Activated CD4-positive, alpha-beta T cell treated with anti-CD3 and anti-CD28 coated beads, Interleukin-2, amount 10 ng/mL, durations not matched to agents 24 days and 14 days (primary cell): Measurements from ENCODE around the gene CNTNAP5. TPM values are rescaled to one million over a fixed set of nuclear protein-coding genes. Genes with fewer than 3 reads are reported as not detected.

Experiments
- DNase-seq: peaks from one replicate; pipeline ENCODE4 v3.0.0; 2022
- H3K27ac Mint-ChIP-seq: one replicate; pipeline ENCODE4 v1.8.0; 2022; ENCODE audit warnings: mild to moderate bottlenecking, mixed read lengths
- H3K27me3 Mint-ChIP-seq: one replicate; pipeline ENCODE4 v1.8.0; 2022; ENCODE audit warnings: mixed read lengths
- H3K36me3 Mint-ChIP-seq: one replicate; pipeline ENCODE4 v1.8.0; 2022; ENCODE audit warnings: low read depth, mild to moderate bottlenecking, mixed read lengths
- H3K4me1 Mint-ChIP-seq: one replicate; pipeline ENCODE4 v1.8.0; 2021; ENCODE audit warnings: mixed read lengths
- H3K4me3 Mint-ChIP-seq: one replicate; pipeline ENCODE4 v1.8.0; 2022; ENCODE audit warnings: mild to moderate bottlenecking, moderate library complexity, mixed read lengths
- H3K9me3 Mint-ChIP-seq: one replicate; pipeline ENCODE4 v1.8.0; 2021; ENCODE audit warnings: mixed read lengths
- intact Hi-C: fragments of 100-400 bp; cut with micrococcal nuclease; formaldehyde crosslinking; loops from one replicate; pipeline ENCODE4 v1.15.1; 2023
- total RNA-seq: library from RNA; stranded (reverse); gene quantifications from 2 replicates; pipeline ENCODE4 v1.2.3, GENCODE V29; 2022

The CNTNAP5 gene
- total RNA-seq, 1 donor from 2014 or later = not detected

DNA sequence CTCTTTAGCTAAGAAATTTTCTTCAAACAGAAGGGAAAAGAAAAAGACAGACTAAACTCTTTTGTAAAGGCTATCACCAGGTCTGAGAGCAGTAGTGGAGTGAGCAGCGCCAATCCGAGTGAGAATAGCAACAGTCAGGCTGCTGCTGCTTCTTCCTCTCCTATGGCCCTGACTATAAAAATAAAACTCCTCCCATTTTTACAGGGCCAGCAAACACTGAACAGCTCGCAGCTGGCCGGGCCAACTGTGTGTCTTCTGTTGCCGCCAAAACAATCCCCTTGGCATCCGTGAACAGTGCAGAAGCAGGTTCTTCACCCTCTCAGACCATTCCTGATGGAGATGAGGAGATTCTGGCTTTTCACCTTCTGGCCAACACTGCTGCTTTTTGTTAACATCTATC, 124.5 kb downstream of the CNTNAP5 start:
- H3K4me3 Mint-ChIP-seq = no peak overlapping the region
- H3K27ac Mint-ChIP-seq = no peak overlapping the region
- intact Hi-C loops = no loop called here
- no peak for DNase-seq
- H3K36me3 Mint-ChIP-seq = no peaks in the 10 kb centered on the region
- no peaks in the 10 kb centered on the region for H3K4me1 Mint-ChIP-seq
- no peaks in the 10 kb centered on the region for H3K9me3 Mint-ChIP-seq
- no peaks in the 10 kb centered on the region for H3K27me3 Mint-ChIP-seq

DNA sequence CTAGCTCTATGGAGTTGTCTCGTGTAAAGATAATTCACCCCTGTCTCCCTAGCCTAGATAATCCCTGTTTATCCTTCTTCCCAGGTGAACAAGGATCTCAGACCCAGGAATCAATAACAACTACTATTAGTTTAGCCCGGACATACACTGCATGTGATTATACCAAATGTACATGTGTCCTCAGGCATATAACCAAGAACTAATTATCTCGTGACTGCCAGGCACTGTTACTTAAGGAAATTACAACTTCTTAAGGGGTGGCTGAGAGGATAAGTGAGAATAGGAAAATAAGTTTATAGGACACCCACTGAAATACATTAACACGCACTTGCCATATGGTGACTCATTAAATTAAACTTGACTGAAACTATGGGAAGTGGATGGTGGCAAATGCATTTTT, 126.6 kb downstream of the CNTNAP5 start:
- H3K27ac Mint-ChIP-seq = no peak overlapping the region
- DNase-seq = no peak
- no peaks in the 10 kb centered on the region for H3K36me3 Mint-ChIP-seq
- H3K27me3 Mint-ChIP-seq = no peaks in the 10 kb centered on the region
- no peak overlapping the region for H3K4me3 Mint-ChIP-seq
- H3K9me3 Mint-ChIP-seq = no peaks in the 10 kb centered on the region
- no peaks in the 10 kb centered on the region for H3K4me1 Mint-ChIP-seq
- intact Hi-C loops = no loop called here

DNA sequence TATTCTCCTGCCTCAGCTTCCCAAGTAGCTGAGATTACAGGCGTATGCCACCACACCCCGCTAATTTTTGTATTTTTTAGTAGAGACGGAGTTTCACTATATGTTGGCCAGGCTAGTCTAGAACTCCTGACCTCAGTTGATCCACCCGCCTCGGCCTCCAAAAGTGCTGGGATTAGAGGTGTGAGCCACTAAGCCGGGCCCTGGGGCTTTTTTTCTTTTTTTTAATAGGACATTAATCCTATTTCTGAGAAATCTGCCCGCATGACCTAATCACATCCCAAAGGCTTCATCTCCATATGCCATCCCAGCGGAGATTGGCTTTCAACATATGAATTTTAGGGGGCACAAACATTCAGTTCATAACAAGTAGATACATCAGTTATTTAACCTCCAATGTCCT, 128.6 kb downstream of the CNTNAP5 start:
- Mint-ChIP-seq H3K4me1 (no peaks in the 10 kb centered on the region), H3K27me3 (no peaks in the 10 kb centered on the region), H3K27ac (no peak overlapping the region), H3K36me3 (no peaks in the 10 kb centered on the region), H3K9me3 (no peaks in the 10 kb centered on the region), H3K4me3 (no peak overlapping the region)
- intact Hi-C loops = no loop called here
- DNase-seq = no peak

- H3K4me1 Mint-ChIP-seq = no peaks in the 10 kb centered on the region
- no peak for DNase-seq
- no peaks in the 10 kb centered on the region for H3K36me3 Mint-ChIP-seq
- no peak overlapping the region for H3K4me3 Mint-ChIP-seq
- H3K27ac Mint-ChIP-seq = no peak overlapping the region
- no peaks in the 10 kb centered on the region for H3K9me3 Mint-ChIP-seq
- H3K27me3 Mint-ChIP-seq = no peaks in the 10 kb centered on the region
- intact Hi-C loops = no loop called here
Measured at GRCh38 chr2:124159166-124159565, 134.1 kb downstream of the CNTNAP5 start.

GRCh38 chr2:124161542-124161941, 136.5 kb downstream of the CNTNAP5 start:
- Mint-ChIP-seq H3K27me3 (no peaks in the 10 kb centered on the region), H3K4me1 (no peaks in the 10 kb centered on the region), H3K36me3 (no peaks in the 10 kb centered on the region), H3K27ac (no peak overlapping the region), H3K4me3 (no peak overlapping the region), H3K9me3 (no peaks in the 10 kb centered on the region)
- intact Hi-C loops = no loop called here
- DNase-seq = no peak

DNA sequence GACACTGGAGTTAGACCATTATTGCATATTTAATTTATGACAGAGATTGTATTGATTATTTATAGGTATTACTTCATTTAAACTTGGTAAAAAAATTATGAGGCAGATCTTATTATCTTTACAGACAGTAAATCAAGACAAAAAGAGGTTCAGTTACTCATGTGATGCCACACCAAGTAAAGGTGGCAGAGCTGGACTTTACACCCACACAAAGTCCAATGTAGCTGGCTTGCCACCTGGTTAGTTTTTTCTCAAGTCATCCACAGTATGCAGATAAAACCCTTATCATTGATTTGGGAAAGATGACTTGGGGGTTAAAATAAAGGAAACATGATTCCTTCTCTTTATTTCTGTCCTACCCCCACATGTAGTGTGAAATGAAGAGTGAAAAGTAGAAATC, 137.2 kb downstream of the CNTNAP5 start:
- no peaks in the 10 kb centered on the region for H3K27me3 Mint-ChIP-seq
- no peaks in the 10 kb centered on the region for H3K36me3 Mint-ChIP-seq
- no peak for DNase-seq
- H3K27ac Mint-ChIP-seq = no peak overlapping the region
- H3K4me3 Mint-ChIP-seq = no peak overlapping the region
- intact Hi-C loops = no loop called here
- no peaks in the 10 kb centered on the region for H3K9me3 Mint-ChIP-seq
- H3K4me1 Mint-ChIP-seq = no peaks in the 10 kb centered on the region

- no peak overlapping the region for H3K4me3 Mint-ChIP-seq
- no peaks in the 10 kb centered on the region for H3K9me3 Mint-ChIP-seq
- DNase-seq = no peak
- no peaks in the 10 kb centered on the region for H3K27me3 Mint-ChIP-seq
- H3K4me1 Mint-ChIP-seq = no peaks in the 10 kb centered on the region
- no peaks in the 10 kb centered on the region for H3K36me3 Mint-ChIP-seq
- H3K27ac Mint-ChIP-seq = no peak overlapping the region
- intact Hi-C loops = no loop called here
Measured at GRCh38 chr2:124163840-124164239, 138.8 kb downstream of the CNTNAP5 start.

GRCh38 chr2:124165698-124166097, 140.6 kb downstream of the CNTNAP5 start:
- H3K27ac Mint-ChIP-seq = no peak overlapping the region
- no peaks in the 10 kb centered on the region for H3K9me3 Mint-ChIP-seq
- H3K36me3 Mint-ChIP-seq = no peaks in the 10 kb centered on the region
- no peak for DNase-seq
- H3K4me3 Mint-ChIP-seq = no peak overlapping the region
- intact Hi-C loops = no loop called here
- H3K27me3 Mint-ChIP-seq = no peaks in the 10 kb centered on the region
- H3K4me1 Mint-ChIP-seq = no peaks in the 10 kb centered on the region

- Mint-ChIP-seq H3K4me3 (no peak overlapping the region), H3K4me1 (no peaks in the 10 kb centered on the region), H3K9me3 (no peaks in the 10 kb centered on the region), H3K27ac (no peak overlapping the region), H3K36me3 (no peaks in the 10 kb centered on the region), H3K27me3 (no peaks in the 10 kb centered on the region)
- DNase-seq = no peak
- intact Hi-C loops = no loop called here
Measured at GRCh38 chr2:124171472-124172063, 146.5 kb downstream of the CNTNAP5 start.

- intact Hi-C loops = no loop called here
- no peak for DNase-seq
- no peak overlapping the region for H3K27ac Mint-ChIP-seq
- no peak overlapping the region for H3K4me3 Mint-ChIP-seq
- H3K4me1 Mint-ChIP-seq = no peaks in the 10 kb centered on the region
- no peaks in the 10 kb centered on the region for H3K36me3 Mint-ChIP-seq
- no peaks in the 10 kb centered on the region for H3K27me3 Mint-ChIP-seq
- H3K9me3 Mint-ChIP-seq = no peaks in the 10 kb centered on the region
Measured at GRCh38 chr2:124178719-124179118, 153.6 kb downstream of the CNTNAP5 start.

DNA sequence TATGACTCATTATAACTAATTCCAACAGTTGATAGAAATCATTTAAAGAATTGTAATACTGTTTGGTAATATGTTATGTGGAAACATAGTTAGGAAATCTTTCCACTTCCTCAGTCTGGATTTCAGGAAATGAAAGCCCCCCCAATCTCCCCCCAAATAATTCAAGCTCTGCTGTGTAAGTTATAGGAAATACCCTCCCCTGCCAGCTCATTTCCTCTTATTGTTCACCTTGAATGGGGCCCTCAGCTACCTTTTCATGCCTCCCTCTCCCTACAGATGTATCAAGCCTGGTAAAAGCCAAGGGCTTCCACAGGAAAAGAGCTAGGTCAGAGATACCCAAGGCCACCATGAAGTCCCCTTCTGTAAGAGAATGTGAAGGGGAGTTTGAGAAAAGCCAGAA, 155.5 kb downstream of the CNTNAP5 start:
- Mint-ChIP-seq H3K27me3 (no peaks in the 10 kb centered on the region), H3K36me3 (no peaks in the 10 kb centered on the region), H3K4me3 (no peak overlapping the region), H3K27ac (no peak overlapping the region), H3K4me1 (no peaks in the 10 kb centered on the region), H3K9me3 (no peaks in the 10 kb centered on the region)
- intact Hi-C loops = no loop called here
- DNase-seq = no peak

DNA sequence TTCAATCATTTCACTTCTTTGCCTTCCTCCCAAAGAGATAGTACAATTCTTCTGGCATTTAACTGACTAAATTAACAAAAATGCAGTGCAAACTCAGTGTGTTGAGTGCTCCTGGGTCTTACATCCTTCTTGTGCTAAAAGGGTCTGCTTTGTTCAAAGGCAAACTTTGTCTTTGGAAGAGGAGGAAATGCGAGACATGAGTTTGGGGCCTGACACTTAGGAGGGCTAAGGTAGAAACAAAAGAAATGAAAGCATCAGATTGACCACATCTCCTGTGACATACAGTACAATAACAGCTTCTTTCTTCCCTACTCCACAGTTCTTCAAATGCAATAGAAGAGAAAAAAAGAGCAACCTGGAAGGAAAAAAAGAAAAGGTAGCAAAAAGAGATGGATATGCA, 161.7 kb downstream of the CNTNAP5 start:
- Mint-ChIP-seq H3K9me3 (no peaks in the 10 kb centered on the region), H3K27ac (no peak overlapping the region), H3K4me3 (no peak overlapping the region), H3K4me1 (no peaks in the 10 kb centered on the region), H3K27me3 (no peaks in the 10 kb centered on the region), H3K36me3 (no peaks in the 10 kb centered on the region)
- DNase-seq = no peak
- intact Hi-C loops = no loop called here

- no peaks in the 10 kb centered on the region for H3K27me3 Mint-ChIP-seq
- no peaks in the 10 kb centered on the region for H3K9me3 Mint-ChIP-seq
- no peaks in the 10 kb centered on the region for H3K36me3 Mint-ChIP-seq
- intact Hi-C loops = no loop called here
- H3K27ac Mint-ChIP-seq = no peak overlapping the region
- H3K4me1 Mint-ChIP-seq = no peaks in the 10 kb centered on the region
- H3K4me3 Mint-ChIP-seq = no peak overlapping the region
- DNase-seq = no peak
Measured at GRCh38 chr2:124187948-124188347, 162.9 kb downstream of the CNTNAP5 start.

DNA sequence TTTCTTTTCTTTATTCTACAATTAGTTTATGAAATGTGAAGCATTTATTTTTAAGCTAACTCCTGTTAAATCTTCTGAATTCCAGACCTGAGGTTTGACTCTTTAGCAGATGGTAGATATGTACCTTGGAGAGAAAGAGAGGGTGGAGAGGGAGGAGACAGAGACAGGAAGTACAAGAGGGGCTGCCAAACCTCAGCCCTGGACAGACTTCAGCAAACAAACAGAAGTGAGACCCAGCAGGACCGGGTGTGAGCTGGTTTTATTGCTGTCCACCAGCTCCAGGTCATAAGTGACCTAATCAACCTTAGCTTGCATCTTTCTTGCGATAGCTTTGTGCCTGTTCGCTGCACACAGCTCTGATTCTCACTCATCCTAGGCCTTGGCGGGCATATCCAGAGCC, 168.6 kb downstream of the CNTNAP5 start:
- H3K9me3 Mint-ChIP-seq = peaks cover 2% of the 10 kb centered on the region
- H3K27ac Mint-ChIP-seq = no peak overlapping the region
- intact Hi-C loops = no loop called here
- no peak for DNase-seq
- H3K4me1 Mint-ChIP-seq = no peaks in the 10 kb centered on the region
- H3K4me3 Mint-ChIP-seq = no peak overlapping the region
- no peaks in the 10 kb centered on the region for H3K27me3 Mint-ChIP-seq
- no peaks in the 10 kb centered on the region for H3K36me3 Mint-ChIP-seq

- intact Hi-C loops = no loop called here
- no peaks in the 10 kb centered on the region for H3K36me3 Mint-ChIP-seq
- no peak for DNase-seq
- H3K9me3 Mint-ChIP-seq = peaks cover 6% of the 10 kb centered on the region
- H3K27me3 Mint-ChIP-seq = no peaks in the 10 kb centered on the region
- no peaks in the 10 kb centered on the region for H3K4me1 Mint-ChIP-seq
- no peak overlapping the region for H3K4me3 Mint-ChIP-seq
- H3K27ac Mint-ChIP-seq = no peak overlapping the region
Measured at GRCh38 chr2:124201713-124202112, 176.6 kb downstream of the CNTNAP5 start.
